Mucosa of descending colon (tissue), 3 donors: Measurements from ENCODE around the gene EXOSC3. TPM values are rescaled to one million over a fixed set of nuclear protein-coding genes. Genes with fewer than 3 reads are reported as not detected.

ENCODE experiments used
- ATAC-seq: fragments of 200-7000 bp; cut with Tn5 transposase; one replicate; pipeline ENCODE4 v1.9.1; 2020; ENCODE audit warnings: mild to moderate bottlenecking, moderate library complexity
- DNase-seq, 3 donors: peaks; one replicate each; pipeline ENCODE4 v3.0.0-alpha.2; 2020
- H3K36me3 ChIP-seq: fragments of 200-600 bp; one replicate; pipeline ENCODE4 v1.8.0; 2021; ENCODE audit warnings: low read depth, mild to moderate bottlenecking
- H3K4me1 ChIP-seq: fragments of 200-600 bp; one replicate; pipeline ENCODE4 v1.8.0; 2021; ENCODE audit warnings: low read depth, mild to moderate bottlenecking
- H3K4me3 ChIP-seq: fragments of 200-600 bp; one replicate; pipeline ENCODE4 v1.8.0; 2021; ENCODE audit warnings: mild to moderate bottlenecking
- H3K9me3 ChIP-seq: fragments of 200-600 bp; one replicate; pipeline ENCODE4 v1.8.0; 2021; ENCODE audit warnings: mild to moderate bottlenecking
- intact Hi-C, 2 donors: fragments of 100-400 bp; cut with DNase I in 1 of 2; cut with micrococcal nuclease in 1 of 2; formaldehyde crosslinking; loops; one replicate each; pipeline versions ENCODE4 v1.11.0 to v1.11.1; 2022; cut with DNase I, micrococcal nuclease
- total RNA-seq, 3 donors: library from RNA; stranded (reverse); fragmentation: NEBNext Ultra II Directional in 2 of 3; extraction: Animal tissue kit (Norgen Biotek cat#: 25700) in 2 of 3; gene quantifications; one replicate each; pipeline versions ENCODE4 v1.2.1 to v1.2.4, GENCODE V29; 2021 to 2023
- TF ChIP-seq, protein P1 (sequence below): fragments of 200-600 bp; IDR thresholded peaks from one replicate; pipeline ENCODE4 v1.8.0; 2022; ENCODE audit warnings: antibody characterized with exemption, mild to moderate bottlenecking
- donor health status: DM: no; HTN: no; CAD: no; lungs with moderate emphysema.
- donor health status: DM: no; HTN: no; CAD: no.
- donor health status: DM: no; HTN: yes; CAD: no.

EXOSC3 gene
- total RNA-seq, 3 donors from 2014 or later = 25.1 to 34.1 (median 32.2) TPM

DNA sequence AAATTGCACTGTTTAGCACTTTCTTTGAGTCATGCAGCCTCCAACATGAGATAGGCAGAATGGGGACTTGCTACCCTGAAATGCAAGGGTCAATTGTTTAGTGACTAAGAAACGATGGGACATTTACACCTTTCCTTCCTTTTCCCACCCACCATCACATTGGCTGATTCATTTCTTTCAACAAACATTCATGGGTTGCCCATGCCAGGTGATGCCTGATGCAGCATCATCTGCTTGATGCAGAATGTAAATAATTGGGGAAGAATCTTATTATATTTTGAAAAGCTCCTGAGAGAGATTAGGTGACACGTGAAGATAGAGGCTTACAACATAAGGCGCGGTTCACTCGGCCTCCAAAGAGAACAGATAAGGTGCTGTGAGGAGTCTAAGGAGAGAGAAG lies 35.7 kb downstream of the EXOSC3 start:
- Histone ChIP-seq H3K4me1 (peaks cover under 1% of the 10 kb centered on the region), H3K4me3 (no peak overlapping the region), H3K9me3 (no peaks in the 10 kb centered on the region), H3K36me3 (no peaks in the 10 kb centered on the region)
- DNase-seq (no peak), ATAC-seq (no peak)
- intact Hi-C loops = no loop called here
- TF ChIP-seq, protein P1, sequence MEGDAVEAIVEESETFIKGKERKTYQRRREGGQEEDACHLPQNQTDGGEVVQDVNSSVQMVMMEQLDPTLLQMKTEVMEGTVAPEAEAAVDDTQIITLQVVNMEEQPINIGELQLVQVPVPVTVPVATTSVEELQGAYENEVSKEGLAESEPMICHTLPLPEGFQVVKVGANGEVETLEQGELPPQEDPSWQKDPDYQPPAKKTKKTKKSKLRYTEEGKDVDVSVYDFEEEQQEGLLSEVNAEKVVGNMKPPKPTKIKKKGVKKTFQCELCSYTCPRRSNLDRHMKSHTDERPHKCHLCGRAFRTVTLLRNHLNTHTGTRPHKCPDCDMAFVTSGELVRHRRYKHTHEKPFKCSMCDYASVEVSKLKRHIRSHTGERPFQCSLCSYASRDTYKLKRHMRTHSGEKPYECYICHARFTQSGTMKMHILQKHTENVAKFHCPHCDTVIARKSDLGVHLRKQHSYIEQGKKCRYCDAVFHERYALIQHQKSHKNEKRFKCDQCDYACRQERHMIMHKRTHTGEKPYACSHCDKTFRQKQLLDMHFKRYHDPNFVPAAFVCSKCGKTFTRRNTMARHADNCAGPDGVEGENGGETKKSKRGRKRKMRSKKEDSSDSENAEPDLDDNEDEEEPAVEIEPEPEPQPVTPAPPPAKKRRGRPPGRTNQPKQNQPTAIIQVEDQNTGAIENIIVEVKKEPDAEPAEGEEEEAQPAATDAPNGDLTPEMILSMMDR = no peak

- no peak overlapping the region for H3K4me3 ChIP-seq
- peak in 2 of 3 donors; percentile 65 to 77 for DNase-seq
- no peaks in the 10 kb centered on the region for H3K4me1 ChIP-seq
- ATAC-seq = peak; percentile 89
- TF ChIP-seq, protein P1 = peak; percentile 69
- H3K36me3 ChIP-seq = no peaks in the 10 kb centered on the region
- no peaks in the 10 kb centered on the region for H3K9me3 ChIP-seq
- intact Hi-C loops = no loop called here
These were observed 37.6 kb downstream of the EXOSC3 start for GRCh38 chr9:37747271-37747753.

GRCh38 chr9:37746448-37747270 lies 38.2 kb downstream of the EXOSC3 start:
- no peak for ATAC-seq
- TF ChIP-seq, protein P1 = no peak
- DNase-seq = no peak
- no peaks in the 10 kb centered on the region for H3K36me3 ChIP-seq
- no peak overlapping the region for H3K4me3 ChIP-seq
- H3K4me1 ChIP-seq = no peaks in the 10 kb centered on the region
- no peaks in the 10 kb centered on the region for H3K9me3 ChIP-seq
- intact Hi-C loops = no loop called here

- no peaks in the 10 kb centered on the region for H3K36me3 ChIP-seq
- TF ChIP-seq, protein P1 = no peak
- H3K9me3 ChIP-seq = no peaks in the 10 kb centered on the region
- no peaks in the 10 kb centered on the region for H3K4me1 ChIP-seq
- no peak for ATAC-seq
- DNase-seq = no peak
- no peak overlapping the region for H3K4me3 ChIP-seq
- intact Hi-C loops = no loop called here
These were observed 38.9 kb downstream of the EXOSC3 start for GRCh38 chr9:37745970-37746369.

DNA sequence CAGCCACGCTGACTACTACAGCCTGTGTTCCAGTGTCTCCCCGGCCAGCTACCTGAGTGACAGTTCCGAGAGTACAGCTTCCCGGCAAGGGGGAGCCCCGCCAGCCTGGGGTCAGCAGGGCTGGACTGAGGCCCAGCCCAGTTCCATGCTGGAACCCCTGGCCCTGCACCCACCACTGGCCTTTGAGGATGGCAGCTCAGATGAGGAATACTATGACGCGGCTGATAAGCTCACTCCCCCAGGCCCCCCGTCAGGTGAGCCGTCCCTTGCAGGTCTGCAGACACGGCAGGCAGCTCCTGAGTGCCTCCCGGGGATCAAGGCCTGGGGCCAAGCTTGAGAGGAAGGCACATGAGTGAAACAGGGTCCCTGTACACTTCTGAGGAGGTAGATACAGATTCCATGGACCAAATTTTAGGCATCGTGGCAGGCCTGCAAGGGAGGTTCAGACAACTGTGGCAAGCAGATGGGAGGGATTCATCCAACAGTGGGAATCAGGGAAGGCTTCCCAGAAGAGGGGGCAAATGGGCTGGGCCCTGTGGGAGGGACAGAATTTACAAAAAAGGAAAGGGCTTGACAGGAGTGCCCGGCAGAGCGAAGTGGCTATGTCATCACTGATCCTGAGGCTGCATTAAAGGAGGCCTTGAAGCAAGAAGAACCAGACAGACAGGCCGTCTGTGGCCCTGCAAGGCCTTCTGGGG lies 44.1 kb downstream of the EXOSC3 start:
- TF ChIP-seq, protein P1 = no peak
- Histone ChIP-seq H3K9me3 (no peaks in the 10 kb centered on the region), H3K4me3 (no peak overlapping the region), H3K4me1 (no peaks in the 10 kb centered on the region), H3K36me3 (no peaks in the 10 kb centered on the region)
- DNase-seq (no peak), ATAC-seq (no peak)
- intact Hi-C loops = no loop called here
